Activated CD4-positive, CD25-positive, alpha-beta regulatory T cell (primary cell): Measurements from ENCODE around the gene RMND5B.
"Not testable (repeated sequence)": the region's sequence is repeated elsewhere in the genome, so short reads cannot be mapped to it uniquely, and the experiment has no call there.

ENCODE experiments used
- DNase-seq, 4 experiments: peaks; one replicate each; lab custom pipeline; 2025; lab: John Stamatoyannopoulos, UW

The RMND5B gene

DNA sequence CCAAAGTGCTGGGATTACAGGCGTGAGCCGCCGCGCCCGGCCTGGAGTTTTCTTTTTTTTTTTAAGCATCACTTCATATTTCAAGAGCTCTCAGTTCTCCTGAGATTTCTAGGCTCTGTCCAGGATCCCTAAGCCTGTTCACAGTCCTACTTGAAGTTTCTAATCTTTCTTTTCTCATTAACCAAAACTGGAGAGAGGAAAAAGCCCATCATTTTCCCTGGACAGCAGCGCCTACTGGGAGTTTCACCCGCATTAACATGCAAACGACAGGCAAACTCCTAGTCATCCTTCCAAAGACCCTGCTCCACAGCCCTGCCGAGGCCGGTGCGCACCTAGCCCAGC lies 609 bp upstream of the RMND5B start:
- DNase-seq = not testable (repeated sequence)

DNA sequence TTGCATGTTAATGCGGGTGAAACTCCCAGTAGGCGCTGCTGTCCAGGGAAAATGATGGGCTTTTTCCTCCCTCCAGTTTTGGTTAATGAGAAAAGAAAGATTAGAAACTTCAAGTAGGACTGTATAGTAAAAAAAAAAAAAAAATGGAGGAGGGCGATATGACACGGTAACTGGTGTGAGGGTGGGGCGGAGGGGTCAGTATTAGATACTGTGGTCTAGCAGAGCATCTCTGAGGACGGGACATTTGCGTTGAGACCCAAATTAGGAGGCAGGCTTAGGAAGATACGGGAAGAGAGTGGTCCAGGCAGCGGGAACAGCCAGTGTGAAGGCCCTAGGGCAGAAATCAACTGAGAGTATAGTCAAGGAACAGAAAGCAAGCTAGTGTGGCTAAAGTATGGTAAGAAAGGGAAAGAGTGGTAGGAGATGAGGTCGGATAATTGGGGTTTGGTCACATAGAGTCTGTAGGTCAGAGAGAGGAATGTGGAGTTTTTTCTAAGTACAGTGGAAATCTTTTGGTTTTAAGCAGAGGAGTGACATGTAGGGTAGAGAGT lies 707 bp downstream of the RMND5B start:
- no peak for DNase-seq

DNA sequence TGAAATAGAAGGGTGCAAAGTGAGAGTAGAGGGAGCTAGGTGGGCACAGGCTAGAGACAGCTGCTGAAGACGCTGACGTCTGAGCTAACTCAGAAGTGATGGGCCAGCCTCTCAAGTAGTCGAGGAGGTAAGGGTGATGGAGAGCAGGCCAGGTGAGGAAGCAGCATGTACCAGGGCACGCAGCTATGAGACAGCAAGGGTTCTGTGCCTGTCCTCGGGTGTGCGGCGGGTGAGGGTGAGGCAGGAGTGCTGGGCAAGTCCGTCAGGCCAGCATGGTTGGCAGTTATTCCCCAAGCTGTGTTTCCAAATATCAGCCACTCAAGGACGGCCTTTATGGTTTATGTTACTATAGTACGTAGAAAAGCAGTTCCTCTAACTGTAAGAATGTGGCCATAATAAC lies 6.2 kb downstream of the RMND5B start:
- DNase-seq = no peak

DNA sequence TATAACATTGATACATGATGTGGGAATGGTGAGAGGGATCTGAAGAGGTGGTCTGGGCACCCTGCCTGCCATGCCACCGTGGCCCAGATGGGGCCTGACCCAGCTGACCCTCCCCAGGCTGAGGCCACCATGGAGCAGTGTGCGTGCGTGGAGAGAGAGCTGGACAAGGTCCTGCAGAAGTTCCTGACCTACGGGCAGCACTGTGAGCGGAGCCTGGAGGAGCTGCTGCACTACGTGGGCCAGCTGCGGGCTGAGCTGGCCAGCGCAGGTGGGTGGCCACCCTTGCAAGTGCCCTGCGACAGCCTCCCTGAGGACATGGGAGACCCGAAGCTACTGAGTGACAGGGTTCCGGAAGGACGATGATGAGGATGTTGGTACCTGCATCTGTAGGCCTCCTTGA lies 7.2 kb downstream of the RMND5B start:
- DNase-seq = no peak

DNA sequence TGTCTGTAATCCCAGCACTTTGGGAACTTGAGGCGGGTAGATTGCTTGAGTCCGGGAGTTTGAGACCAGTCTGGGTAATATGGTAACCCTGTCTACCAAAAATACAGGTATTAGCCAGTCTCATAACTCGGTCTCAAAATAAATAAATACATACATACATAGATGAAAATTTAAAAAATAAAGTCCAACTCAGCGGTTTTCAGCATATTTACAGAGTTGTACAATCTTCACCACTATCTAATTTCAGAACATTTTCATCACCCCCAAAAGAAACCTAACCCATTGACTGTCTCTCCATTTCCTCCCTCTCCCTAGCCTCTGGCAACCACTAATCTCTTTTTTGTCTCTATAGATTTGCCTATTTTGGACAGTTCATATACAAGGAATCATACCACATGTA lies 10.7 kb downstream of the RMND5B start:
- DNase-seq = no peak

DNA sequence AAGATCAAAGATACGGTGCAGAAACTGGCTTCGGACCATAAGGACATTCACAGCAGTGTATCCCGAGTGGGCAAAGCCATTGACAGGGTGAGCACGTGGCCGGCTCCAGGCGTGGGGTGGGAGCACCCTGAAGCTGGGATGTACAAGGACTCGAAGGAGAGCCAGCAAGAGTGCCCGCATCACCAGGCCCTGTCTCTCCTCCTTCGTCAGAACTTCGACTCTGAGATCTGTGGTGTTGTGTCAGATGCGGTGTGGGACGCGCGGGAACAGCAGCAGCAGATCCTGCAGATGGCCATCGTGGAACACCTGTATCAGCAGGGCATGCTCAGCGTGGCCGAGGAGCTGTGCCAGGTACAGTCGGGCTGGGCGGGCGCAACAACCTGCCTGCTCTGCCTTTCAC lies 11.8 kb downstream of the RMND5B start:
- DNase-seq = no peak

DNA sequence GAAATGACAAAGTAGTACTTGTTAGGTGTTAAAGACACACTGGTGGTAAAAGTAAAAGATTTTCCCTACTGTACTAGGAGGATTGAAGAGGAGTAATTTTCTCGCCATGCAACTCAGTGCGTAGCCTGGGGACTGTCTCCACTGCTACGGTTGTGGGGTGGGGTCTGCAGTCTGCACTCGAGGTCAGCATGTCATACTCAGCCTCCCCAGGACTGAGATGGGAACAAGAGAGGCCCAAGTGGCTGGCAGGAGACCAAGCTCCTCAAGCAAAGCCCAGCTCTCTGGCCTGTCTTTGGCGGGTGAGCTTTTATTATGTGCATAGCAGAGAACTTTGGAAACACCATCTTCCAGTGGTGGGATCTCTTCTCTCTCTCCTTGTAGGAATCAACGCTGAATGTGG lies 12.4 kb downstream of the RMND5B start:
- DNase-seq = no peak

DNA sequence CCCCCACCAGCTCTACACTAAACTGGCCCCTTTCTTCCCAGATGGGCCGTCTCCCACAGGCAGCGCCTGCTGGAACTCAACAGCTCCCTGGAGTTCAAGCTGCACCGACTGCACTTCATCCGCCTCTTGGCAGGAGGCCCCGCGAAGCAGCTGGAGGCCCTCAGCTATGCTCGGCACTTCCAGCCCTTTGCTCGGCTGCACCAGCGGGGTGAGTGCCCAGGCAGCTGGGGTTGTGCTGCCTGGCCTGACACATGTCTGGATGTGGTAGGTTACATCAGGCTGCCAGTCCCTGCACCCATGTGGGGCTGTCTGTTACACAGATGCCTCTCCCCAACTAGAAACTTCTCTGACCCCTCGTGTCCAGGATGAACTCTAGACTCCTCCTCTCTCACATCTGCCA lies 13.1 kb downstream of the RMND5B start:
- DNase-seq = no peak

DNA sequence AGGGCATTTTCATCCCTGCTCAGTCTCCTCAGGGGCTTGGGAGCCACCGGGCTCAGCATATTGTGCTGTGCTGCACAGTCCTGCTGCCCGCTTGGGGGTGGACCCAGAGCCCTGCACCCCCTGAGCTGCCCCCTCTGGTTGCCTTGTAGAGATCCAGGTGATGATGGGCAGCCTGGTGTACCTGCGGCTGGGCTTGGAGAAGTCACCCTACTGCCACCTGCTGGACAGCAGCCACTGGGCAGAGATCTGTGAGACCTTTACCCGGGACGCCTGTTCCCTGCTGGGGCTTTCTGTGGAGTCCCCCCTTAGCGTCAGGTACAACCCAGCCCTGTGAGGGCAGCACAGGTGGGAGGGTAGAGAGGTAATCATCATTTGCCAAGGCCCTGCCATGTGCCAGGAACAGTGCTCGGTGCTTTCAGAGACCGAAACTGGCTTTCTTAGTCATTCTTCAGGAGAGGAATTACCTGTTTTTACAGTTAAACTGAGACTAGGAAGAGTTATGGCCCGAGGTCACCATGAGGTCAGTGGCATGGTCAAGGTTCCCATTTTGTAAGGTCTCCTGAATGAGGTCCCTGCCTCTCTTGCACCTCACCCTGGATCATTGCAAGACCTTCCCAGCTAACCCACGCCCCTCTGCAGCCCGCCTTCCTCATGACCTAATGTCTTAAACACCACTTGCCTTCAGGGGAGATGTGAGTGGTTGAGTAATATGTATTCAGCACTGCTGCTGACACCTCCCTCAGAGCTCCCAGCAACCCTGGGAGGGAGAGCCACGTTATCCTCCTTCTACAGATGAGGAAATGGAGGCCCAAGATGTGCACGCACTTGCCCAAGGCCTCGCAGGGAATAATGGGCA lies 15.4 kb downstream of the RMND5B start:
- peak; percentile 40 to 63 (median 49) for DNase-seq

DNA sequence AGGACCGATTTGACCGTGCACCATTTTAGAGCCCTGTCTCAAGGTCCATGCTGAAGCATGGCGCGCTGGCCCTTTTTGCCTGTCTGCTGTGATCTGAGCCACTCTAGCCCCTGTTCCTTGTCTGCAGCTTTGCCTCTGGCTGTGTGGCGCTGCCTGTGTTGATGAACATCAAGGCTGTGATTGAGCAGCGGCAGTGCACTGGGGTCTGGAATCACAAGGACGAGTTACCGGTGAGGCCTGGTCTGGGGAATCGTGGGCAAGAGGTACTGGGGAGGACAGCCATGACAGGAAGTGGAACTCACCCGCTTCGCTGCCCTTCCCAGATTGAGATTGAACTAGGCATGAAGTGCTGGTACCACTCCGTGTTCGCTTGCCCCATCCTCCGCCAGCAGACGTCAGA lies 16.6 kb downstream of the RMND5B start:
- no peak for DNase-seq

DNA sequence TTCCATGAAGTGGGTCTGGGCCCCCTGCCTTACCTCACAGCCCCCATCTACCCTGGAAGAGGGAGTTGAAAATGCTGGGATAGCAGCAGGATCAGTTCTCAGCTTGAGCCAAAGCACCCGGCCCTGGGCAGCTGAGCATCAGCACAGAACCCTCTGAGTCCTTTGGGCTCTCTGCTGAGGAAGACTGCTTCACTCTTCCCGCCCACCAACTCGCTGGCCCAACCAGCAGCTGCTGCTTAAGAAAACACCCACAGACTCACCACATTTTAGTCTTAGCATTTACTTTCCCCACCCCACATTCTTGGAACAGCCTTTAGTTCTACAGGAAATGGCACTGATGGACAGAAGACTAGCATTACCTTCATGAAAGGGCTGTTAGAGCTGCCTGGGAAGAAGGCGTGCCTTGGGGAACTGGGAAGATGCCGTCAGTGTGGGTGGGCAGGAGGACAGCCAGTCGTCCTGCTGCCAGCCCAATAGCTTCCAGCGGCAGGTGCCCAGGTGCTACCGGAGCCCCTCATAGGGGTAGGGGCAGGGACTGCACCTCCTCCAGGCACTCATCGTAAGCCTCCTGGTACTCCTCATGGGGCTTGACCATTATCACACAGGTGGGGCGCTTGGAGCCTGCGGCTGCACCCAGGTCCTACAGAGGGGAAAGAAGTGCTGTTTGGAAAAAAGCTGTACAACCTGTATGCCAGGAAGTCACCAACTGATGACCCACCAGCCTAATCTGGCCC lies 18.6 kb downstream of the RMND5B start:
- no peak for DNase-seq

DNA sequence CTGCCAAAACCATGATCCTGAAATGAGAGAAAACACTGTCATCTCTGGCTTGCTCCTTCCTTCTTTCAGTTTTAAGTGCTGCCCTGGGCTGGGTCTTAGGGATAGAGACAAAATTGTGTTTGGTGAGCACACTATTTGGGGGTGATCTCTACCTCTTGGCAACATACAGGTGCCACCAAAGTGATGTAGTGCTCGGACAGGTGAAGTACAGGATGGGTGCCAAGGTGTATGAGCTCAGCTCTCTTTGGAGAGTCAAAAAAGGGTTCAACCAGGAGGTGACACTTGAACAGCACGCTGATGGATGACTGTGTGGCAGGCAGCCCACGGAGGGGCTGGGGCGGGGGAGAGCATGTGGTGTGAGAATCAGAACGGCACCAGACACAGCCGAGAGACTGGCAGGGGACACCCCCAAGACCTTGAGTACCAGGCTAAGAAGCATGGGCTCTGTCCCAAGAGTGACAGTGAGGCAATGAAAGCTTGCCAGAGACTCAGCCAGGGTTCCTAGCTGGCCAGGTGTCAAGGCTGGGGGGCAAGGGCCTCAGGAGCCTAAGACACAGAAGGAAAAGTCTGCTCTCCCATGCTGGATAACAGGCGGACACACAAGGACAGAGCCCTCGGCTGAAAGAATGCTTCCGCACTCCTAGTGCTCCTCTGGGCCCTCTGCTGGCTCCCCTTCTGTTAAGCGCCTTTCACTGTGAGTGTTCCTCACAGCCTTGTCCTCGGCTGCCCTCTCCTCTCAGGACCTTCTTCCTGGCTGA lies 20.3 kb downstream of the RMND5B start:
- DNase-seq = no peak

DNA sequence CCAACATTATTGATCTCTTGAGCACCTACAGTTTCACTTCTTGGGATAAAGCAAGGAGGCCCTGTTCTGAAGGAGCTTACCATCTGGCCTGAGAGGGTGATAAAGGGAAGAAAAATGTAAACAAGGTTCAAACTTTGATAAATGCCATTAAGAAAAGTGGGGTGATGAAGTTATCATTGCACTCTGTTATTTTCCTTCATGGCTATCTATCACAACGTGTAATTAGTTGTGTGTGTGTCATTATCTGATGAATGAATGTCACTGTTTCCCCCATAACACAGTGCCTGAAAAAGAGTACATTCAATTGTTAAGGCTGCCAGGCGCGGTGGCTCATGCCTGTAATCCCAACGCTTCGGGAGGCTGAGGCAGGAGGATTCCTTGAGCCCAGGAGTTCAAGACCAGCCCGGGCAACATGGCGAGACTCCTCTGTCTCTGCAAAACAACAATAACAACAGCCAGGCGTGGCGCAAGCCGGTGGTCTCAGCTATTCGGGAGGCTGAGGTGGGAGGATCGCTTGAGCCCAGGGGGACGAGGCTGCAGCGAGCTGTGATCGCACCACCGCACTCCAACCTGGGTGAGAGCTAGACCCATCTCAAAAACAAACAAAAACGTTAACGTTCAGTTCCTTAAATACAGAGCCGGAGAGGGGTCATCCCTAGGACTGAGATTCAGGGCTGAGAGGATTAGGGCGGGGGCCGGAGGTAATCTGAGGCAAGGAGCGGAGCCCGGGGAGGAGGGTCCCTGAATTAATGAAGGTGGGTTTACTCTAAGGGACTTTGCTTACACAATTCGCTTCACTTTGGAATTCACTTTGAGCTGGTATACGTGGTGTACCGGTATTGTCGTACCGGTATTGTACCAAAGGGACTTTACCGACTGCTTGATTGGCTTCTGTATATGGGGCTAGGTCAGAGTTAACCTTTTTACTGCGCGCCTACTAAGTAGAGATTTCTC lies 22.0 kb downstream of the RMND5B start:
- DNase-seq = no peak

DNA sequence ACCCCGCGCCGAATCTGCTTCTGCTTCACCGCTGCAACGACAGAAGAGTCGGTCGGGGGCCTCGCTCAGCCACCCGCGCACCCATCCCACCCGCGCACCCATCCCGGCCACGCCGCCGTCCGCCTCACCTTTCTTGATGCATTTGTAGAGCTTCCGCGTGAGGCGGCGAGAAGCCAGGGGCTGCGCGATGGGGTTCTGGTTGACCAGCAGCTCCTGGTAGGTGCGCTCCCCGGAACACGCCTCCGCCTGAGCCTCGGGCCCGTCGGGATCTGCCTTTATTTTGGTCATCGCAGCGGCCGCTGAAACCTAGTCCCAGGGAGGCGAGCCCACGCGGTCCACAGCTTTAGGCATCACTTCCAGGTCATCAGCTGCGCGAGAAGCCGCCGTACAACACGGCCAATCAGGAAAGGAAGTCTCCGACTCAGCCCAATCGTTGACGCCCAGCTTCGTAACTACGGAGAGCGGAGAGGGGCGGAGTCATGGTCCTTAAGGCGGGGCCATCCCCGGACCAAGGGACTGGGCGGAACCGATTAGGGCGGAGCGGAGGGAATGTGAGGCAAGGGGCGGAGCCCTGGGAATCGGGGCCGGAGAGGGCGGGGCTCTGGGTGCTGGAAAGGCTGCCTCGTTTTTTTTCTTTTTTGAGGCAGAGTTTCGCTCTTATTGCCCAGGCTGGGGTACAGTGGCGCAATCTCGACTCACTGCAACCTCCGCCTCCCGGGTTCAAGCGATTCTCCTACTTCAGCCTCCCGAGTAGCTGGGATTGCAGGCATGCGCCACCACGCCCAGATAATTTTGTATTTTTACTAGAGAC lies 22.9 kb downstream of the RMND5B start, which contains the start of gene NHP2:
NHP2 (minus strand) TSS at position 356 of the 811 bp plus-strand sequence; CDS start at position 288, 68 bp downstream.
- peak; percentile 87 to 95 (median 90) for DNase-seq

DNA sequence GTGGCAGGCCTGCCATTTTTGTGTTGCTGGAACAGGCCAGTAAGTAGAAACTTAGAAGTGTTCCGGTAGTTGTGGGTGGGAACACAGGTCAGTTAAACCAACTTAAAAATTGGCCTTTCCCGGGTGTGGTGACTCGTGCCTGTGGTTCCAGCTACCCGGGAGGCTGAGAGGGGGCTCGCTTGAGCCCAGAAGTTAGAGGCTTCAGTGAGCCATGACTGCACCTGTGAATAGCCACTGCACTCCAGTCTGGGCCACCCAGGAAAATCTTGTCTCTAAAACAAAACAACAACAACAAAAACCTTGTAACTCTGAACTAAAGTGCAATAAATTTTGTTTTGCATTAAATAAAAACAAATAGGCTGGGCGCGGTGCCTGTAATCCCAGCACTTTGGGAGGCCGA lies 24.3 kb downstream of the RMND5B start:
- no peak for DNase-seq

DNA sequence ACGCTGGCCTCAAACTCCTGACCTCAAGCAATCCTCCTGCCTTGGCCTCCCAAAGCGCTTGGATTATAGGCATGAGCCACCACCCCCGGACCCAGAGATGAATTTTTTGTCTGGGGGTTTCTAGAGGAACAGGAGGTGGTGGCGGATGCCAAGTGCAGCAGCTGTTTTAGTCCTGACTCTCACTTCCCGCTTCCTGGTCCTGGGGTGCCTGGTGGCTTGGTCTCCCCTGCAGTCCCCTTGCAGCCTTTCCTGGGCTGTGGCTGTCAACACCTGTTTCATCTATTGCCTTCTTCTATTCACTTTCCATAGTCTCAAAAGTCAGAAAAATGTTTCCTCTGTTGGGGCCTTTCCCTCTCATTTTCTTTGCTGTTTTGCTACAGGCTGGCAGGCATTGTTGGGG lies 29.4 kb downstream of the RMND5B start:
- no peak for DNase-seq

DNA sequence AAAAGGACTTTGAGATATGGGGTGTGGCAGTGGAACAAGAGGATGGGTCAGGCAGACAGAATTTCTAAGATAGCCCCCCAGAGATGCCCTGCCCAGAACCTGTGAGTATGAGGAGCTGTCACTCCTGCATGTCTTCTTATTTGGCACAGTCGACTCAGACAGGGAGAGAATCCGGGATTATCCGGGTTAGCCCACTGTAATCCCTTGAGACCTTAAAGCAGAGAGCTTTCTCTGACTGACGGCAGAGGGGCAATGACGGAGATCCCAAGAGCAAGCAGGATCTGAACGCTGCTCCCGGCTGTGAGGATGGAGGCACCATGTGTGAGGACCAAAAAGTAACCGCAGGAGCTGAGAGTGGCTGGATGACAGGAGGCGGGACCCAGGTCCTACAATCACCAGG lies 31.7 kb downstream of the RMND5B start:
- DNase-seq = no peak

DNA sequence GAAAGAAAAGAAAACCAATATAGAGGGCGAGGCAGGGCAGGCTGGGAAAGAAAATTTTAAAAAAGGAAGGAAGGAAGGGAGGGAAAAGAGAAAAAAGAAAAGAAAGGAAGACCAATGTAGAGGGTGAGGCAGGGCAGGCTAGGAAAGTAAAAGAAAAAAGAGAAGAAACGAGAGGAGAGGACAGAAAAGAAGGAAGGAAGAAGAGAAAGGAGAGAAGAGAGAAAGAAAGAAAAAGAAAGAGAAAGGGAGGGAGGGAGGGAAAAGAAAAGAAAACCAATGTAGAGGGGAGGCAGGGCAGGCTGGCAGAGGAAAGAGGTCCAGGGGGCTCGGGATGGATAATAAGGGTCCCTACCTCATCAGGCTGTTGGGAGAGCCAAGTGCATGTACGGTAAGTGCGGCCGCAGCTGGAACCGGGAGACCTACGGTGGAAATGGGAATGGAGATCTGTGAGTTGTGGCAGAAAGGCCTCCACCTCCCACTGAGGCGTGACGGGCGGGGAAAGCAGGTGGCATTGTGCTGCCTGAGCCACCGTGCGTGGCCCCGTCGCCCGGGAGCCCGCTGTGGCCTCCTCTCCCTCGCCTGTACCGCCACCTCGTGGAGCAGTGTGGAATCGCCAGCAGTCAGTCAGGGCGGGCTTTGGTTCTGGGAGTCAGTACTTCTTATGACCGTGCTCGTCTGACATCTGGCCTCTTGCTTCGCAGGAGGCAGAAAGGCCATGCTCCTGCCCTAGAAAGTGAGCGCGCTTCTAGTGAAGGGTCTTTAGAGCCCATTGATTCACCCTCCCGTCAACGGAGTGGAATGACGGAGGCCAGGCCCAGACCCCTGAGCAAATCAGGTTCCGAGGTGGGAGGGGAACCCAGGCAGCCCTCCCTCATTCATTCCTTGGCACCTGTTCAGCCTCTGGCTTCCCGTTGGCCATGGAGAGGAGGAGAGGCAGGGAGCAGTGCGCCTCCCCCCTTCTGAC lies 33.2 kb downstream of the RMND5B start:
- peak; percentile 79 to 97 (median 89) for DNase-seq

DNA sequence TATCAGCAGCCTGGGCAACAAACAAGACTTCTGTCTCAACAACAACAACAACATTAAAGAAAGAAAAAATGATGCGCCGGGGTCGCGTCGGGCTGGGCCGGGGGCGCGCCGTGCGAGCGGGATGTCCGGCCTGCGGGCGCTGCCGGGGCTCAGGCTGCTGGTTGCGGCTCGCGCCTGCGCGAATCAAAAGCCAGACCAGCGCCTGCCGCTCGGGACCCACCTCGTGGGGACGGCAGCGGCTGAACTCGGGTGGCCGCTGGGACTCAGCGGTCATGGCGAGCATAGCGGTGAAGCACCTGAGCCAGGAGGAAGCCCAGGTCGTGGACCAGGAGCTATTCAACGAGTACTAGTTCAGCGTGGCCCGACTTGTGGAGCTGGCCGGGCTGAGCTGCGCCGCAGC lies 34.8 kb downstream of the RMND5B start:
- no peak for DNase-seq
